ENCODE data around the gene EFR3B.
"Not testable (repeated sequence)": the region's sequence is repeated elsewhere in the genome, so short reads cannot be mapped to it uniquely, and the experiment has no call there.

The EFR3B gene

DNA sequence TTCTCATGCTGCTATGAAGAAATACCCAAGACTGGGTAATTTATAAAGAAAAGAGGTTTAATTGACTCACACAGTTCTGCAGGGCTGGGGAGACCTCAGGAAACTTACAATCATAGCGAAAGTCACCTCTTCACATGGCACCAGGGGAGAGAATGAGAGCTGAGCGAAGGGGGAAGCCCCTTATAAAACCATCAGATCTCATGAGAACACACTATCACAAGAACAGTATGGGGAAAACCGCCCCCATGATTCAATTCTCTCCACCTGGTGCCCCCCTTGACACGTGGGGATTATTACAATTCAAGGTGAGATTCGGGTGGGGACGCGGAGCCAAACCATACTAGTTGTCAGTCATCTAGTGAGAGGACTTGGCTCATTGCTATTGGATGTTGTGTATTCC is 60.5 kb downstream of the EFR3B start:
- in situ Hi-C loops (cut with MboI; ENCODE audit: low sequenced_read_pairs) = not testable (repeated sequence)

DNA sequence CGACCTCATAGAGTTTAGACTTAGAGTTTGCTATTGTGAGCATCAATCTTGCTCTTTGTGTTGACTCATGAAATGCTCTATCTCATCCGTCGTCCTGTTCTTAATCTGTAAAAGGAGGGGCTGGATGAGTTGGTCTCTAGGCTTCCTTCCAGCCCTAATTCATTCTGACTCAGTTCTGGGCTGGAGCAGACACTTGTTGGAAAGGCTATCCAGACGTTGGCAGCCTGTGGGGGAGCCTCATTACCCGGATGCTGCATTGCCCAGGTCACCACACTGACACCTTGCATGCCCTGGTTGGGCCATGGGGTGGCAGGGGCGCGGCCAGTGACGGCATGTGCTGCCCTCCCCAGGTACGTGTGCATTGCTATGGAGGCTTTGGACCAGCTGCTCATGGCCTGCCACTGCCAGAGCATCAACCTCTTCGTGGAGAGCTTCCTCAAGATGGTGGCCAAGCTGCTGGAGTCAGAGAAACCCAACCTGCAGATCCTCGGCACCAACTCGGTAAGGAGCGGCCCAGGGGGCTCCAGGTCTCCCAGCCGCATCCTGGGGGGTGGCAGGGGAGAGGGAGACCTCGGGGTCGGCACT is 61.5 kb downstream of the EFR3B start:
- in situ Hi-C loops (cut with MboI; ENCODE audit: low sequenced_read_pairs) = no loop called here

DNA sequence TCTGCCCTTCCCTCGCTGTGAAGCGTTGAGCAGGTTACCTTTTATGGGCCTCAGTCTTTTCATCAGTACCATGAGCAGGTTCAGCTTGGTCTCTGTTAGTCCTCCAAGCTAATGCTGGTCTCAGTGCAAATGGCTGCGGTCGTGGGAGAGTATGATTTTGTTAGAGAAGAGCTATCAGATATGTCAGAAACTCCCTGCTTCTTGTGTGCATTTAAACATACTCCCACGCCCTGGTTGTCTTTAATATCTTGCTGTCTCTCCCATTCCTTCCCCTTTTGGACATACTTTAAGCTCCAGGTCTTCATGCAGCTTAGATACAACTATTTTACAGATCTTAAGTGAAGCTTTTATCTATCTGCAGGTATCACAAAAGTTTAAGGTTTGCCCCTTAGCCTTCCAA is 62.9 kb downstream of the EFR3B start:
- in situ Hi-C loops (cut with MboI; ENCODE audit: low sequenced_read_pairs) = no loop called here

DNA sequence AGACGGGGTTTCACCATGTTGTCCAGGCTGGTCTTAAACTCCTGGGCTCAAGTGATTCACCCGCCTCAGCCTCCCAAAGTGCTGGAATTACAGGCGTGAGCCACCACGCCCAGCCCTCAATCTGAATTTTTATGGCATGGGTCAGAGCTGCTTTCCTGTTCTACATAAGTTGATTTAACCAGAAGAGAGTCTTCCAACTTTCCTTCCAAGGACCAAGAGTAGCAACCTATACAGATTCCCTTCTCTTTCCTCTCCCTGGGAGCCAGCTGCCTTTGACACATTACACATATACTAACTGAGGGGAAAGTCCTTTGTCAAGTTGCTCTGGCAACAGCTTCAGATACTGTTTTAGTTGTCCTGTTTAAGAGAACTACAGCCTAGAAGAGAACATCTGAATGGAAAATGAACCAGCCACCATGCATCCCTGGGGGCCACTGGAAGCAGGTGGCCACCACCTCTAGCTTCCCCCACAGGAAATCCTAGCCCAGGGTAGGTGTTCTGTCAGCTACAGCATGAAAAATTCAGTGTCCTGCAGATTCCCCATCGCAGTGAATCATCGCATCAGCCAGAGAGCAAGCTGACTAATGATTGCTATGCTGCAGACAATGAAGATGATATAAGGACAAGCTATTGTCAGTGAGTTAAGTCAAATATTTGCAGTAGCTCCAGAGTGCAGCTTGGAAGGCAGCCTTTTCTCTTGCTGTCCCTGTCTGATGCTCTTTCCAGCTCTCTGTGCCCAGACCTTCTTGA is 63.6 kb downstream of the EFR3B start:
- in situ Hi-C loops (cut with MboI; ENCODE audit: low sequenced_read_pairs) = no loop called here

DNA sequence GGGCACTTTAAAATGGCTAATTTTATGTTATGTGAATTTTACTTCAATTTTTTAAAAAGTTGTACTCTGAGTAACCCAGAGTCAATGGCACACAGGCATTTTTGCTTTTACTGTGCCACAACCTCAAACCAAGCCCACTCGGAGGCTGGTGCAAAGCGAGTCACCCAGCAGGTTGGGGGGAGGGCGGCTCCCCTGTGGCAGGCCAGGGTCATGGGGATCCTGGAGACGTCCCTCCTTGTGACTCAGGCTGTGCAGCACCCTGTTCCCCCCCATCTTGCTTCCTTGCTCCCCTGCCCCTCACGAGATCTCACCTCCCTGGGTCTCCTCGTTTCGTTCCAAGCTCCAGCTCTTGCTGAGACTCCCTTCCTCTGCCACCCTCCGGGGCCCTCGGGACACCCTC is 67.9 kb downstream of the EFR3B start:
- in situ Hi-C loops (cut with MboI; ENCODE audit: low sequenced_read_pairs) = no loop called here

DNA sequence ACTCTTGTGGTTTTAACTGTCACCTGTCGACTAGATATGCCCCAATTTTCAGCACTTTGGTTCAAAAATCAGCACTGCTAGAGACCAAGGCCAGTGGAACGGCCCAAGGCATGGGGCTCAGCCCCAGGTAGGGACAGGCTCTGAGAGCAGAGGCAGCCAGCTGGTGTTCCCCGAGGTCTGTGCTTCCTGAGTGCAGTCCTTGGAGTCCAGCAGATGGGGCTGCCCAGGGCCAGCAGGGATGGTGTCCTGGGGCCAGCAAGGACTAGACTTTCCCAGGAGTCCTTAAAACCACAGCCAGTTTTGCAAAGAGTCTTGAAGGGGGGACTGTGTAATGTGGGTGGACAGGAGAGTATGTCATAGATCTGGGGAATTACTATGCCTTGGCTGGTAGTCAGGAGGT is 70.2 kb downstream of the EFR3B start:
- in situ Hi-C loops (cut with MboI; ENCODE audit: low sequenced_read_pairs) = no loop called here

DNA sequence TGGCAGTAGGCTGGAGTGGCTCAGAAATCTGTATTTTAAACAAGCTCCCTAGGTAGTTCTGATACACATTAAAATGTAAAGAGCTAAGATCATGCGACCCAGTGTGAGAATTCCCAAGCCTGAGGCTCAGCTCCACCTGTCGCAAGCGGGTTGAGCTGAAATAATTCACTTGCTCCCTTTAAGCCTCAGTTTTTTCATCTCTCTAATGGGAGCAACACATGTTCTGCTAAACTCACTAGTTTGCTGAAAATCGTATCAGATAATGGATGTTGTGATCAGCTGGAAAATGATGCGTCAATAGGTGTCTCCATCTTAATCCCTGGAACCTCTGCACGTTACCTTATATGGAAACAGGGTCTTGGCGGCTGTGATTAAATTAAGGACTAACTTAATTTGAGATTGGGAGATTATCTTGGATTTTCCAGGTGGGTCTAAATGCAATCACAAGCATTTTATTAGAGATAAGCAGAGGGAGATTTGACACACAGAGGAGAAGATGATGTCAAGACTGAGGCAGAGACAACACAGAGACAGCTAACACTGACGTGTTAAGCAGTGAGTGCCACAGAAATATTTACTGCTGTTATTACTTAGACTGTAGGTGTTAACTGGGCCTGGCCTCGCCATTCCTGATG is 73.5 kb downstream of the EFR3B start:
- in situ Hi-C loops (cut with MboI; ENCODE audit: low sequenced_read_pairs) = no loop called here

DNA sequence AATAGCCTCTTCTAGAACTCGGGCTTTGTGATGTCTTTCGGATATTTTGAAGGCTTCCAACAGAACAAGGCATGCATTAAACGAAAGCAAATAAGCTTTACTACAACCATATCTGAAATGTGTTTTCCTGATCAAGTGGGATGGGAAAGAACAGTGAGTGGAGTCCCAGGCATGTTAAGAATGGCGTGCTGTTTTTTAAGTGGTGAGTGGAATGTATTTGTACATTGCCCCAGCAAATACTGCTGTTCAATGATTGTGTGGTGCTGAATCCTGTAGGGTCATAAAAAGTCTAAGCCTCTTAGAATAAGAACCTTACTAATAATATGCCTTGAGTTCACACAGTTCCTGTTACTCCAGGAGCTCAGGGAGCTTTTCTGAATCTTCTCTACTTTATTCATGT is 74.0 kb downstream of the EFR3B start:
- in situ Hi-C loops (cut with MboI; ENCODE audit: low sequenced_read_pairs) = no loop called here

DNA sequence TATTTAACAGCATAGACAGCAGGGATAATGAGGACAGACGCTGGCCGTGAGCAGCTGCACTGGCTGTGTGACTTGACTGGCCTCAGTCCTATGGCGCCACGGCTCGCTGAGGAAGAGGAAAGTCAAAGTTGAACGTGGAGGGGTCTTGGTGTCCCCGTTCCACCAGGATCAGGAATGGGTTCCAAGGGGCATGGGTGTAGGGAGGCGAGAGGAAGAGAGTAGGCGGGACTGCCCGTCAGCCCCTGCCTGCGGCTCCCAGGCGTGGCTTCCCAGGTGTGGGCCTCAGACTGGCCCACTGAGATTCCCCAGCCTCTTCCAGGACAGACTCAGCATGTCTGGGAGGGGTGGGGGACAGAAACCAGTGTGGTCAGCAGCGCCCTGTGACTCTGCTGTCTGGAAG is 75.1 kb downstream of the EFR3B start:
- in situ Hi-C loops (cut with MboI; ENCODE audit: low sequenced_read_pairs) = no loop called here

DNA sequence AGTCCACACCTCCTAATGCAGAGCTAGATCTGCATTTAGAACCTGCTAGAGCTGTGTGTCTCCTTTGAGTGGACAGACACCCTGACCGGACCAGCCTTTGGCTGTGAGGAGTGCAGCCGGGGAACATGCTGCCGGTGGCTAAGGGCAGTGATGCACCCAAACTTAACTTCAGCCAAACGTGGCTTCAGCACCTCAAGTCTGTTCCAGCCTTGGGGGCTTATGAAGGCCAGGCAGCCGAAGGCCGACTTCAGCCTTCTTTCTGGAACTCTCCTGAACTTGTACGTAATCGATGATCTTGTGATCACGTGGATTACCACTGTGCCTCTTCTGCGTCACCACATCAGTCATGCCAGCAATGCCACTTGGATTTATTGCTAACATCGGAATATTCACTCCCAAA is 77.4 kb downstream of the EFR3B start:
- in situ Hi-C loops (cut with MboI; ENCODE audit: low sequenced_read_pairs) = no loop called here

DNA sequence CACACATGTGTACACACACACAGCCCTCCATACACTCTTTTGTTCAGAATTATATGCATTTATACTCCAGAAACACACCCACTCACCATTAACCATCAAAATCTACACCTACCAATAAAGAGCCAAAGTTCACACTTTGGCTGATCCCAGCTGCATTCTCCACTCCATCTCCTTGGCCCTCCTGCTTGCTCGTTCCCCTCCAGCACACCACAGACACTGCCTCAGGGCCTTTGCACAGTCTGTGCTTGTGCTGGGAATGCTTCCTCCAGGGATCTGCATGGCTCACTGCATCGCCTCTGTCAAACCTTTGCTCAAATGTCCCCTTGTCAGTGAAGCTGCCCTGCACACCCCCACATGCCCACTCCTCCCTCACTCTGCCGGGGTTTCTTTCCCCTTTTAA is 80.5 kb downstream of the EFR3B start:
- in situ Hi-C loops (cut with MboI; ENCODE audit: low sequenced_read_pairs) = no loop called here

DNA sequence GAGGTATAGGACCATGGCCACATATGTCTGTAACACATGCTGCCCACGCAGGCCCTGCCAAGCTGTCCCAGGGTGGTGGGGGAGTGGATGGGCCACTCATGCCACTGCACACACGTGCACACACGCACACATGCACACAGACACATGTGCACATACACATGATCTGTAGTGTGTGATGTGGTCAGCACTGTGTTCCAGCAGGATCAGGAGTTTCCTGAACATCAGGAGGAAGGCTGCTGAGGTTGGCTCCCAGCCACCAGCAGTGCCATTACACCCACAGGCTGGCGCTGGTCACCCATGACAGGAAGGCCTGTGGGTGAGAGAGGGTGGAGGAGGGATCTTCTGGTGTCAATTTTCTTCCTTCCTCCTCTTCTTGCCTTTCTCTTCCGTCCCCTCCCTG is 81.8 kb downstream of the EFR3B start:
- in situ Hi-C loops (cut with MboI; ENCODE audit: low sequenced_read_pairs) = no loop called here

DNA sequence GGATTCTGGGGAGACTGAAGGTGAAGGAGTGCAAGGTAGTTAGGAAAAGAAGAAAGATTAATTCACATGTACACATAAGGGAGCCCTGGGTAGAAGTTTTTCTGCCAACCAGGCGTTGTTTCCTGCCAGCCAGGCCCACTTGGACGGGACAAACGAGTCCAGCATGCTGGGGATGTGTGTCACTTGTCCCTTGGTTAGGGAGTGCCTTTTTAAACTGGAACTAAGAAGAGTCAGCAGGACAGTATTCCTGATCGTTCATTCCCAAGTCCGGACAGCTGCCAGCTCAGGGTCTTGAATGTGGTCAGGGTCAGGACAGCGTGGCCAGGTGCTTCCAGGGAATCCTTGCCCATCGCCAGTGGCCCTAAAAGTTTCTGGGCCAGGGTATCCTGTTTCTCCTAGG is 83.3 kb downstream of the EFR3B start:
- in situ Hi-C loops (cut with MboI; ENCODE audit: low sequenced_read_pairs) = no loop called here

DNA sequence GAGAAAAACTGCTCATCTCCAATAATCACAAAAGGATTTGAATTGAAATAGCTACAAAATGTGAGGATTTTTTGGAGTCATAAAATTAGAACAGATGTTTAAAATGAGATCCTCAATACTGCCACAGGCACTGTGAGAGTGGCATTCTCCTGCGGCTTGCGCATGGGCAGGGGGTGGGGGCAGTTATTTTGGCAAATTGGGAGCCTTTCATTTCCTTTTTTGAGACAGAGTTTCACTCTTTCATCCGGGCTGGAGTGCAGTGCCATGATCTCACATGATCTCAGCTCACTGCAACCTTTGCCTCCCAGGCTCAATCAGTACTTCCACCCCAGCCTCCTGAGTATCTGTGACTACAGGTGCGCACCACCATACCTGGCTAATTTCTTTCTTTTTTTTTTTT is 84.1 kb downstream of the EFR3B start:
- in situ Hi-C loops (cut with MboI; ENCODE audit: low sequenced_read_pairs) = no loop called here

DNA sequence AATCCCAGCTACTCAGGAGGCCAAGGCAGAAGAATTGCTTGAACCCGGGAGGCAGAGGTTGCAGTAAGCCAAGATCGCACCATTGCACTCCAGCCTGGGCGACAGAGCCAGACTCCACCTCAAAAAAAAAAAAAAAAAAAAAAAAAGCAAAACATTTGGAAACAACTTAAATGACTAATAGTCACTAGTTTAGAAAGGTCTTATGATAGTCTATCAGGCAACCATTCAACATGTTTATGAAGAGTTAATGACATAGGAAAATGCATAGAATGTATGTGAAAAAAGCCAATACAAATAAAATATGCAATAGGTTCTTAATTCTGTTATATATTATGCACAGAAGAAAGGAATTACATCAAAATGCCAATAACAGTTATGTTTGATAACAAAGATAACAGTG is 85.2 kb downstream of the EFR3B start:
- in situ Hi-C loops (cut with MboI; ENCODE audit: low sequenced_read_pairs) = not testable (repeated sequence)

DNA sequence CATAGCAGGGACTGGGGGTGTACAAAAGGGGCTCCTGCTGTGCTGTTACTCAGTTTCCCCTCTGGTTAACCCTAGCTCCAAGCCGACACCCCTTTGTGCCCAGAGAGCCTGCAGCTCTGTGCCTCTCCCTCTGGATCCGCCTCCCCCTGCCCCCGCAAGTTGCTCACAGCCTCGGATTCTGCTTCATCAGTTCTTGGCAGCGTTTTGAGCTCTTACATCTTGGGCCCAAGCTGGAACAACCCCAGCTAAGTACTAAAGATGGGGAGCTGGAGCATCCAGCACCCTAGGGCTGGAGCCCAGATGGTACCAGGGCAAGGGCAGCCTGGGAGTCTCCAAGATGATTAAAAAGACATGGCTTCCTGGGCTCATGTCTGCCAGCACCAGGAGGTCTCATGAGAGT is 85.8 kb downstream of the EFR3B start:
- in situ Hi-C loops (cut with MboI; ENCODE audit: low sequenced_read_pairs) = no loop called here

DNA sequence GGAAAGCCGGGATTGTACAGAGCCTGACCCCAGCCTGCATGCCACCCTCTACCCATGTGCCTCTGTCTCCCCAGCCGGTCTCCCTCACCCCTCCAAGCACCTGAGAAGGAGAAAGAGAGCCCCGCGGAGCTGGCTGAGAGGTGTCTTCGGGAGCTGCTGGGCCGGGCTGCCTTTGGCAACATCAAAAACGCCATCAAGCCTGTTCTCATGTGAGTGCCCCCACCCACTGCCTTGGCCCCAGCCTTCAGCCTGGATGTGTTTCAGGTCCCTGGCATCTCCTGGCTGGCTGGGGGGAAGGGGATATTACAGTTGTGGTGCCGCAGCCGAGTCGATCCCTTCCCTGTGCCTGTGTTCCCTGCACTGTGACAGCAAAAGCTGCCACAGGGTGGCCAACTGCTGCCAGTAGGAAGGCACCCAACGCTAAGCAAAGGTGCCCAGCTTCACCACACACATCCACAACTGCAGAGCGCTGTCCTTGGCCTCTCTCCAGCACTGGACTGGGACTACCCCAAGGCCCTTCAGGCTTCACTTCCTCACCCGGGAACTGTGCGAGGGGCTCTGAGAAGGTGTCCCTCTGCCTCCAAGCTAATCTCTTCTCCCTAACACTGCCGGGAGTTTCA is 88.1 kb downstream of the EFR3B start:
- in situ Hi-C loops (cut with MboI; ENCODE audit: low sequenced_read_pairs) = loop anchor here (5.0 kb wide), 1 partner anchor 153 kb away; no protein-coding TSS in a partner anchor

DNA sequence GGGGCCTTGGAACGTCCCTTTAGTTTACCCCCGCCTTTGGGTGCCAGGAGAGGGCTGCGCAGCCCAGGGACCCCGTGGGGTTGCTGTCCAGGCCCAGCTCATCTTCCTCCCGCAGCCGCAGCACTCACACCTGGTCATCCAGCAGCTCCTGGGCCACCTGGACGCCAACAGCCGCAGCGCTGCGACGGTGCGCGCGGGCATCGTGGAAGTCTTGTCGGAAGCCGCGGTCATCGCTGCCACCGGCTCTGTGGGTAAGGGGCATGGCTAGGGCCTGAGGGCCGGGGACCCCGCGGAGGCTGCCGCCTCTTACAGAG is 89.3 kb downstream of the EFR3B start:
- in situ Hi-C loops (cut with MboI; ENCODE audit: low sequenced_read_pairs) = loop anchor here (5.0 kb wide), 1 partner anchor 154 kb away; no protein-coding TSS in a partner anchor

DNA sequence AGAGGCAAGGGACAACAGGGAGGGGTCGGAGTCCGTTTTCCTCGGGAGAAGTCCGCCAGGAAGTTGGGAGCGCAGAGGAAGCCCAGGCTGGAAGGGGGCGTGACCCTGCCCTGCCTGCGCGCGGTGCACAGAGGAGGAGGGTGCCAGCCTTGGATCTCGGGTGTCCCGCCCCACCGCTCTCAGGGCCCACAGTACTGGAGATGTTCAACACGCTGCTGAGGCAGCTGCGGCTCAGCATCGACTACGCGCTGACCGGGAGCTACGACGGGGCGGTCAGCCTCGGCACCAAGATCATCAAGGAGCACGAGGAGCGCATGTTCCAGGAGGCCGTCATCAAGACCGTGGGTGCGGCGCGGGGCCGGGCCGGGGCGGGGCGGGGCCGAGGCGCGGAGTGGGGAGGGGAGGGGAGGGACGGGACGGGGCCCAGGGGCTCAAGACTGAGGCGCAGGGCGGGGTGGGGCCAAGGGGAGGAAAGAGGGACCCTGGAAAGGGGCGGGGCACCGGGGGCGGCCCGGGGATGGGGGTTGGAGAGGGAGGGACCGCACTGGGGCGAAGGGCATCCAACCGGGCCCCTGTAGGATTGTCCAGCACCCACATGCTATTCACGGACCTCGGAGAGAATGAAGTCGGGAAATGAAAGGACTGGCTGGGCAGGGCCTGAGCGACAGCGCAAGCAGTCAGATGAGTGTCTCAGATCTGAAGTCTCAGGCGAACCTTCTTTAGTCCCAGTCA is 89.9 kb downstream of the EFR3B start:
- in situ Hi-C loops (cut with MboI; ENCODE audit: low sequenced_read_pairs) = loop anchor here (5.0 kb wide), 1 partner anchor 154 kb away; no protein-coding TSS in a partner anchor

DNA sequence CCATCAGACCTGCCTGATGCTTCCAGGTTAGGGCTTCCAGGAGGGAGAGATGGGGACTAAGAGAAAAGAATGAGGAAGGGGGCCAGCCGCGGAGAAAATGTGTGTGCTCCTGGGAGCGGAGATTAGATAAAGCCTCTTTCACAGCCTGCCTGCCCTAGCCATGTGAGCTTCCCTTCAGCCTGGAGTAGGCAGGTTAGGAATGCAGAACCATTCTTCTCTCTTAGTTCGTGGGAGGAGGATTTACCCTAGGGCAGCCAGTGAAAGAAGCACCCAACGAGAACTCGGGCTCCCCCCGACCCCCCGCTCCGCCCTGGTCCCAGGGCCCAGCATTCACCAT is 90.4 kb downstream of the EFR3B start:
- in situ Hi-C loops (cut with MboI; ENCODE audit: low sequenced_read_pairs) = loop anchor here (5.0 kb wide), 1 partner anchor 155 kb away; no protein-coding TSS in a partner anchor

DNA sequence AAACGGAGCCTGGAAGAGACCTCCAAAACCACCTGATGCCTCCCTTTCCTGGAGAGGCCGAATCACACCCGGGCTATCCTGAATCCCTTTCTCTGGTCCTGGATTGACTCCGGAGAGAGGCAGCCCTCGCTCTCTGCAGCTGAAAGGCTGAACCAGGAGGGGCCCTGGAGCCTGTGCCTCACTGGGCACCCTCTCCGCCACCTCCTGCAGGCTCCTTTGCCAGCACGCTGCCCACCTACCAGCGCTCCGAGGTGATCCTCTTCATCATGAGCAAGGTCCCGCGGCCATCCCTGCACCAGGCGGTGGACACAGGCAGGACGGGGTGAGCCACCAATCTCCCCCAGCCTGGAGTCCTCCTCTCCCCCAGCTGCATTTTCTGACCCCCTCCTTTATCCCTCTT is 90.8 kb downstream of the EFR3B start:
- in situ Hi-C loops (cut with MboI; ENCODE audit: low sequenced_read_pairs) = loop anchor here (5.0 kb wide), 1 partner anchor 155 kb away; no protein-coding TSS in a partner anchor
